Neural progenitor cell (in vitro differentiated cells): ENCODE measurements around the gene COPRS.

Experiments used
- EZH2phosphoT487 ChIP-seq: fragments of 200-600 bp; sonication (generic); IDR thresholded peaks from 2 replicates; pipeline ENCODE4 v1.6.1; 2017; ENCODE audit warnings: antibody characterized with exemption
- TF ChIP-seq, protein P1 (sequence below): fragments of 200-600 bp; sonication (generic); IDR thresholded peaks from 2 replicates; pipeline ENCODE4 v1.5.1; 2017; ENCODE audit warnings: antibody characterized with exemption, mild to moderate bottlenecking

- TF ChIP-seq, protein P1, sequence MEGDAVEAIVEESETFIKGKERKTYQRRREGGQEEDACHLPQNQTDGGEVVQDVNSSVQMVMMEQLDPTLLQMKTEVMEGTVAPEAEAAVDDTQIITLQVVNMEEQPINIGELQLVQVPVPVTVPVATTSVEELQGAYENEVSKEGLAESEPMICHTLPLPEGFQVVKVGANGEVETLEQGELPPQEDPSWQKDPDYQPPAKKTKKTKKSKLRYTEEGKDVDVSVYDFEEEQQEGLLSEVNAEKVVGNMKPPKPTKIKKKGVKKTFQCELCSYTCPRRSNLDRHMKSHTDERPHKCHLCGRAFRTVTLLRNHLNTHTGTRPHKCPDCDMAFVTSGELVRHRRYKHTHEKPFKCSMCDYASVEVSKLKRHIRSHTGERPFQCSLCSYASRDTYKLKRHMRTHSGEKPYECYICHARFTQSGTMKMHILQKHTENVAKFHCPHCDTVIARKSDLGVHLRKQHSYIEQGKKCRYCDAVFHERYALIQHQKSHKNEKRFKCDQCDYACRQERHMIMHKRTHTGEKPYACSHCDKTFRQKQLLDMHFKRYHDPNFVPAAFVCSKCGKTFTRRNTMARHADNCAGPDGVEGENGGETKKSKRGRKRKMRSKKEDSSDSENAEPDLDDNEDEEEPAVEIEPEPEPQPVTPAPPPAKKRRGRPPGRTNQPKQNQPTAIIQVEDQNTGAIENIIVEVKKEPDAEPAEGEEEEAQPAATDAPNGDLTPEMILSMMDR, result no peak
- no peak for TF ChIP-seq EZH2phosphoT487
Measured at GRCh38 chr17:31819578-31819977, 39.5 kb downstream of the COPRS start.
